Mucosa of descending colon (tissue), 3 donors: ENCODE measurements around the gene APCDD1L. TPM values are rescaled to one million over a fixed set of nuclear protein-coding genes. Genes with fewer than 3 reads are reported as not detected.
A peak's percentile ranks its signal among the peaks of the same experiment; 100 is the strongest.
"Not testable (repeated sequence)": the region's sequence is repeated elsewhere in the genome, so short reads cannot be mapped to it uniquely, and the experiment has no call there.

Experiments
- ATAC-seq: fragments of 200-7000 bp; cut with Tn5 transposase; one replicate; pipeline ENCODE4 v1.9.1; 2020; ENCODE audit warnings: mild to moderate bottlenecking, moderate library complexity
- DNase-seq, 3 donors: peaks; one replicate each; pipeline ENCODE4 v3.0.0-alpha.2; 2020
- H3K36me3 ChIP-seq: fragments of 200-600 bp; one replicate; pipeline ENCODE4 v1.8.0; 2021; ENCODE audit warnings: low read depth, mild to moderate bottlenecking
- H3K4me1 ChIP-seq: fragments of 200-600 bp; one replicate; pipeline ENCODE4 v1.8.0; 2021; ENCODE audit warnings: low read depth, mild to moderate bottlenecking
- H3K4me3 ChIP-seq: fragments of 200-600 bp; one replicate; pipeline ENCODE4 v1.8.0; 2021; ENCODE audit warnings: mild to moderate bottlenecking
- H3K9me3 ChIP-seq: fragments of 200-600 bp; one replicate; pipeline ENCODE4 v1.8.0; 2021; ENCODE audit warnings: mild to moderate bottlenecking
- CTCF ChIP-seq: fragments of 200-600 bp; IDR thresholded peaks from one replicate; pipeline ENCODE4 v1.8.0; 2022; ENCODE audit warnings: antibody characterized with exemption, mild to moderate bottlenecking
- intact Hi-C, 2 donors: fragments of 100-400 bp; cut with DNase I in 1 of 2; cut with micrococcal nuclease in 1 of 2; formaldehyde crosslinking; loops; one replicate each; pipeline versions ENCODE4 v1.11.0 to v1.11.1; 2022; cut with DNase I, micrococcal nuclease
- total RNA-seq, 3 donors: library from RNA; stranded (reverse); fragmentation: NEBNext Ultra II Directional in 2 of 3; extraction: Animal tissue kit (Norgen Biotek cat#: 25700) in 2 of 3; gene quantifications; one replicate each; pipeline versions ENCODE4 v1.2.1 to v1.2.4, GENCODE V29; 2021 to 2023
- donor health status: DM: no; HTN: no; CAD: no; lungs with moderate emphysema.
- donor health status: DM: no; HTN: no; CAD: no.
- donor health status: DM: no; HTN: yes; CAD: no.

APCDD1L gene
- total RNA-seq, 3 donors from 2014 or later = 0.23 to 0.57 (median 0.29) TPM

- DNase-seq (no peak), ATAC-seq (no peak)
- no peak overlapping the region for H3K4me3 ChIP-seq
- no peak for TF ChIP-seq CTCF
- no peaks in the 10 kb centered on the region for H3K4me1 ChIP-seq
- intact Hi-C loops = no loop called here
- no peaks in the 10 kb centered on the region for H3K36me3 ChIP-seq
- peaks cover 3% of the 10 kb centered on the region for H3K9me3 ChIP-seq
These were observed 96.0 kb downstream of the APCDD1L start for GRCh38 chr20:58418949-58419748.

GRCh38 chr20:58417438-58417837, 97.8 kb downstream of the APCDD1L start:
- no peaks in the 10 kb centered on the region for H3K4me1 ChIP-seq
- intact Hi-C loops = no loop called here
- ATAC-seq = peak; percentile 74
- H3K4me3 ChIP-seq = no peak overlapping the region
- no peak for TF ChIP-seq CTCF
- DNase-seq = no peak
- H3K9me3 ChIP-seq = peaks cover 3% of the 10 kb centered on the region
- no peaks in the 10 kb centered on the region for H3K36me3 ChIP-seq

- ATAC-seq (peak; percentile 75), DNase-seq (peak in 1 of 3 donors; percentile 30)
- H3K36me3 ChIP-seq = no peaks in the 10 kb centered on the region
- H3K4me1 ChIP-seq = no peaks in the 10 kb centered on the region
- intact Hi-C loops = no loop called here
- no peak overlapping the region for H3K4me3 ChIP-seq
- TF ChIP-seq CTCF = no peak
- peaks cover 3% of the 10 kb centered on the region for H3K9me3 ChIP-seq
These were observed 98.4 kb downstream of the APCDD1L start for GRCh38 chr20:58416835-58417234.

GRCh38 chr20:58416057-58416456, 99.1 kb downstream of the APCDD1L start:
- ATAC-seq (no peak), DNase-seq (no peak)
- no peak overlapping the region for H3K4me3 ChIP-seq
- H3K36me3 ChIP-seq = no peaks in the 10 kb centered on the region
- intact Hi-C loops = no loop called here
- H3K9me3 ChIP-seq = peaks cover 3% of the 10 kb centered on the region
- no peak for TF ChIP-seq CTCF
- no peaks in the 10 kb centered on the region for H3K4me1 ChIP-seq

- DNase-seq, H3K4me3 ChIP-seq, H3K36me3 ChIP-seq, H3K4me1 ChIP-seq, H3K9me3 ChIP-seq, intact Hi-C loops, ATAC-seq: not testable (repeated sequence)
These were observed 100.4 kb downstream of the APCDD1L start for GRCh38 chr20:58414786-58415185.

GRCh38 chr20:58414216-58414615, 101.0 kb downstream of the APCDD1L start:
- H3K36me3 ChIP-seq, H3K4me3 ChIP-seq, H3K4me1 ChIP-seq, H3K9me3 ChIP-seq, ATAC-seq, DNase-seq, intact Hi-C loops: not testable (repeated sequence)

Other genes starting within 250 kb of the APCDD1L start
- 10 to 100 TPM; 20.2 to 27.3 (median 21.0) TPM for gene RAB22A, start 205.7 kb downstream of the APCDD1L start, total RNA-seq
- 10 to 100 TPM; 52.5 to 74.6 (median 58.8) TPM for gene VAPB, start 126.2 kb downstream of the APCDD1L start, total RNA-seq
- gene STX16, start 135.9 kb upstream of the APCDD1L start, total RNA-seq = 10 to 100 TPM; 42.2 to 70.4 (median 43.1) TPM
- 10 to 100 TPM; 26.8 to 41.6 (median 30.8) TPM for gene NPEPL1, start 177.4 kb upstream of the APCDD1L start, total RNA-seq